GM21381 (cell line): ENCODE data around the gene AARS2.
"Not testable (repeated sequence)": the region's sequence is repeated elsewhere in the genome, so short reads cannot be mapped to it uniquely, and the experiment has no call there.

Source experiments
- ATAC-seq: cut with Tn5 transposase; IDR thresholded peaks from one replicate; pipeline ENCODE4 v1.9.1; 2021; ENCODE audit warnings: mild to moderate bottlenecking, moderate library complexity; ENCODE audit not compliant: unreplicated experiment

The AARS2 gene

DNA sequence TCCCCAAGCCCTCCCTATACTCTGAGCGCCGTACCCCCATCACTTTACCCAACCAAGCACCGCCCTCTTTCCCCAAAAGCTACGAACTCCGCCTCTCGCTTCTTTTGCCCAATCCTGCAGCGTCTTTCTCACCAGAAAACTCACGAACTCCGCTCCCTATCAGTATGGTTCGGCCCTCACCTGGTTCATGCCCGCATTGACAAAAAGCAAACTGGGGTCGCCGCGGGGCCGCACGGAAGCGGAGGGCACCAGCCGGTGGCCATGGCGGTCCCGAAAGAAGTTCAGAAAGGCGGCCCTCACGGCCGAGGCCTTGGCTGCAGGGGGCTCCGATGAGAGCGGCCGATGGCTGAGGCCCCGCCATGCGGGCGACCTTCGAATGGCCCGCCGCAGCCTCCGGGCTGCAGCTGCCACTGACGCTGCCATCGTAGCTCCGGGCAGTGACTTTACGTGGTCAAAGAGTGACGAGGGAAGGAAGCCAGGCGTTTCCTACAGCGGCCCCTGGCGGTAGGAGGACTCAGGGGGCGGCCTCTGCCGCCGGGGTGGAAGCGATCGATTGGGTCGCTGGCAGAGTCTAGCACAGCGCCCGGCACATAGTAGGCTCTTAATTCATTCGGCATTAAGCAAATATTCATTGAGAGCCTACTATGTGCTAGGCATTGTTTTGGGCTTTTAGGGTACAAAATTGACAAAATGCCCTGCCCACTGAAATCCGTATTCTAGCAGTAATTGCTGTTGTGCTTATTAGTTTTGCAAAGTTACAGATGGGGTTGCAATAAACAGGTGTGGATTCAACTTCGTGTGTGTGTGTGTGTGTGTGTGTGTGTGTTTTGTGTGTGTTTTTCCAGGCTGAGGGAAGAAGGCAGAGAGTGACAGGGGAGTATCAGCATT, at the start of gene AARS2:
Gene AARS2 (minus strand): TSS at position 447 of the 888 bp plus-strand sequence. CDS start 24 bp downstream, at position 423.
- peak; percentile 92 for ATAC-seq

DNA sequence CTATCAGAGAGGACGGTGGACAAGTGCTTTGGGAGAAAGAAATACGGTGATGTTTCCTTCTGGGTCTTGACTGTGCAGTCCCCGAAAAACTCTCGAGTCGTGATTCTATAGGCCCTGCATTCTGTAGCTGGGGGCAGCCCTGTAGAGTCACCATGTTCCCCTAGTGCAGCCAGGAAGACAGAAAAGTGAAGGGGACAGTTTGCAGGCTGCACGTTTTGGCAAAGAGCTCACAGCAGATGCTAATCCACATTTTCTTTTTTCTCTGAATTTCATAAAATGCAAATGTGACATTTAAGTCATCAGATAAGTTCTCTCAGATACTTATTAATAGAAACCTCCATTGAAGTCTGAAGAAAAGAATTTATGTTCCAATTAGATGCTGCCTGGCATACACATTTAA, 48.8 kb upstream of the AARS2 start:
- ATAC-seq: no peak

DNA sequence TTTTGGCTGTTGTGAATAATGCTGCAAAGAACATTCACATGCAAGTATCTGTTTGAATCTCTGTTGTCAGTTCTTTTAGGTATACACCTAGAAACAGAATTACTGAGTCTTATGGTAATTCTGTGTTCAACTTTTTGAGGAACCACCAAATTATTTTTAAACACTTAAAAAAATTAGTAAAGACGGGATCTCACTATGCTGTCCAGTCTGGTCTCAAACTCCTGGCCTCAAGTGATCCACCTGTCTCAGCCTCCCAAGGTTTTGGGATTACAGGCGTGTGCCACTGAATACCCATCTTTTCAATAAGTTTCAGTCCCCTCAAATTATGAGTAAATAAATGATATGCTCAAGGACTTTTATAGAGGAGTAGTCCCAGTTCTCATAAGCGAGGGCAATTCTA, 46.8 kb upstream of the AARS2 start:
- ATAC-seq: no peak

DNA sequence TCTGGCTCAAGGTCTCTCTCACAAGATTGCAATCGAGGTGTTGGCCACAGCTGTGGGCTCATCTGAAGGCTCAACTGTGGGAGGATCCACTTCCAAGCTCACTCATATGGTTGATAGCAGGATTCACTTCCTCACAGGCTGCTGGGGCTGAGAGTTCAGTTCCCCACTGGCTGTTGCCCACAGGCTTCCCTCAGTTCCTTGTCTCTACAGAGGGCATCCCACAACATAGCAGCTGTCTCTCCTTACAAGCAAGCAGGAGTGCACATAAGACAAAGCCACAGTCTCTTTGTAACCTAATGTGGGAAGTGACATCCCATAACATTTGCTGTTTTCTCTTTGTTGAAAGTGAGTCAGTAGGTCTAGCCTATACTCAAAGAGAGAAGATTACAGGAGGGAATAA, 43.3 kb upstream of the AARS2 start:
- no peak for ATAC-seq

DNA sequence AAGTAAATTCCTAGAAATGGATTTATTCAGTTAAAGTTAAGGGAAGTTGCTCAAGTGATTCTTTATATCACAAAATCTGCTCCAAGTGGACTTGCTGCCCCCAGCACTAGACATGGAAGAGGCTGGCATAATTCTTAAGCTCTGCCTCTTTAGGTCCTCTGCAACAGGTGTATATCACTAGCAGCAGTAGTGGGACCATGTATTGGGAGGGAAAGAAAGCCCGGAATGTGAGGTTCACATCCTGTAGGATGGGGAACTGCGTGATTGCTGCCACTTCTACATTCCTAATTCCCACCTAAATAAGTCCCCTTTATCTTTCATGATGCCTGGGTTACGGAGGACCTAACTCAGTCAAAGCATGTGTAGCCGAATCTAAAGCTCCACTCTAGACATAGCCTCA, 42.5 kb upstream of the AARS2 start:
- ATAC-seq: no peak

DNA sequence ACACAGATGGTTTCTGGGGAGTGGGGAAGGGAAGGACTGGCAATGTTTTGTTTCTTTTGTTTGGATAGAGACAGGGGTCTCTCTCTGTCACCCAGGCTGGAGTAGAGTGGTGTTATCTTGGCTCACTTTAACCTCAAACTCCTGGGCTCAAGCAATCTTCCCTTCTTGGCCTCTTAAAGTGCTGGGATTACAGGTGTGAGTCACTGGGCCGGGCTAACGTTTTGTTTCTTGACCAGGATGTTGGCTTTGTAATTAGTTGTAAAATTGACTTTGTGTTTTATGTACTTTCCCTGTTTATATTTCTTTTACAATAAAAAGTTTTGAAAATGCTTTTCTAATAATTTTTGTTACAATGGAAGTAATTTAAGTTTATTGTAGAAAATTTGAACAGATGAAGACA, 40.2 kb upstream of the AARS2 start:
- no peak for ATAC-seq

DNA sequence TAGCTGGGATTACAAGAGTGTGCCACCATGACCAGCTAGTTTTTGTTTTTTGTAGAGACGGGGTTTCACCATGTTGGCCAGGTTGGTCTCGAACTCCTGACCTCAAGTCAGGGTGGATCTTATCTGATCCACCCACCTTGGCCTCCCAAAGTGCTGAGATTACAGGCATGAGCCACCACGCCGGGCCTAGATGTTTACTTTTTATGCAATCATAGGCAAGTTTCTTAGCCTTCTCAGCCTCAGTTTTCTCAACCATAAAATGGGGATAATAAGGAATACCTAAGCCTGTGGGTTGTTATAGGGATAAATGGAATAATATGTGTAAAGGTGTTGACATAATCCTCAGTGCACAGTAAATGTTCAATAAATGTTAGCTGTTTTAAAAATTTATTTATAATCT, 39.1 kb upstream of the AARS2 start:
- ATAC-seq: no peak

DNA sequence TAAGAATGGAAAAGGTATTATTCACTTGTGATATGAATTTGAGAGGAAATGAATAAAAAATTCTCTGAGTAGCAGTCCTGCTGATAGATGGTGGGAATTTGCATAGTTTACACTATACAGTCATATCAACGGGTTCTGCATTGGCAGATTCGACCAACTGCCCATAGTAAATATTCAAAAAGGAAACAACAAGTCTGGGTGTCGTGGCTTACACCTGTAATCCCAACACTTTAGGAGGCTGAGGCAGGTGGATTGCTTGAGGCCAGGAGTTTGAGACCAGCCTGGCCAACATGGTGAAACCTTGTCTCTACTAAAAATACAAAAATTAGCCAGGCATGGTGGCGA, 37.5 kb upstream of the AARS2 start:
- not testable (repeated sequence) for ATAC-seq

DNA sequence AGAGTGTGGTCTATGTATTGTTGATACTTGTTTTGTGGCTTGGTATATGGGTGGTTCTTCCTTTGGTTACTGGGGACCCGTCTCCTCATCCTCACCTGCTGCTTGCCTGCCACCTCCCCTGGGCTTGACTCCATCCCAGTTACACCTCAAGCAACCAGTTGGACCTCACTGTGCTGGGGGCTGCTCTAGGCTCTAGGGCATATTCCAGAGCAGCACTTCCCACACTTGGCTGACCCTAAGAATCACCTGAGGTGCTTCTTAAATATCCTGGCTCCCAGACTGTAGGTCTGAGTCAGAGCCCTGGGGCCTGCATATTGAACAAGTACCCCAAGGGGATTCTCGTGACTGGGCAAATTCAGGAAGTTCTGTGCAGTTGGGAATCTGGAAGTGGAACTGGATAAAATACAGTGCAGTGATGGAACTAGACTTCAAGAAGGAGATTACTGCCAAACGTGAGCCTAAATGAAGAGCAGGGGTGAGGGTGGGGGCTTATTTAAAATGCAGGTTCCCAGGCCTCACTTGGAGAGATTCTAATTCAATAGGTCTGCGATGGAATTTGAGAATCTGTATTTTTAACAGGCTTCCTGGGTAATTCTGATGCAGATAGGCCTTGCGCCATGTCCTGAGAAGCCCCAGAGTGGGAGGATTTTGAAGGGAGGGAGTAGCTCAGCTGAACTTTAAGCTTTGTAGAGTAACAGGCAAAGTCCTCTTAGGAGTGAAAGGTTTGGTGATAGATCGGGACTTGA, 36.9 kb upstream of the AARS2 start:
- no peak for ATAC-seq

DNA sequence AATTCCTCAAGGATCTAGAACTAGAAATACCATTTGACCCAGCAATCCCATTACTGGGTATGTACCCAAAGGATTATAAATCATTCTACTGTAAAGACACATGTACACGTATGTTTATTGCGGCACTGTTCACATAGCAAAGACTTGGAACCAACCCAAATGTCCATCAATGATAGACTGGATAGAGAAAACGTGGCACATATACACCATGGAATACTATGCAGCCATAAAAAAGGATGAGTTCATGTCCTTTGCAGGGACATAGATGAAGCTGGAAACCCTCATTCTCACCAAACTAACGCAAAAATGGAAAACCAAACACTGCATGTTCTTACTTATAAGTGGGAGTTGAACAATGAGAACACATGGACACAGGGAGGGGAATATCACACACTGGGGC, 33.7 kb upstream of the AARS2 start:
- not testable (repeated sequence) for ATAC-seq

DNA sequence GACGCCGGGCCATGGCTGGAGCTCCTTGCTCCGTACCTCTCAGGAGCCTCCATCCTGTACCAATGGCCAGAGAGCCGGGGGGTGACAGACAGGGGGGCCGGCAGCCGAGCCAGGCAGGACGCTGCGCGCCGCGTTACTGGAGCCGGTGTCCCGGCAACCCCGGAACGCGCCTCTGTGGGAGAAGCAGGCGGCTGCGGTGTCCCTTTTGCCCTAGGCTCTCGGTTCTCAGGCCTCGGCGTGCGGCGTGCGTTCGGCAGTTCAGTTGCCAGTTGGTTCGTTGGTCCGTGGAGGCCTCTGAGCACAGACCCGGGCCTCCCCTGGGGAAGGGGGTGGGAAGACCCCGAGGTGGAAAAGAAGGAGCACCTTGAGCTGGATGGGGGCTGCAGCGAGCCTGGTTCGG, 29.3 kb upstream of the AARS2 start, which contains the start of gene SPATS1:
Gene SPATS1 (plus strand): TSS at position 162 of the 400 bp plus-strand sequence. CDS start 446 bp downstream, outside the sequence.
- no peak for ATAC-seq

DNA sequence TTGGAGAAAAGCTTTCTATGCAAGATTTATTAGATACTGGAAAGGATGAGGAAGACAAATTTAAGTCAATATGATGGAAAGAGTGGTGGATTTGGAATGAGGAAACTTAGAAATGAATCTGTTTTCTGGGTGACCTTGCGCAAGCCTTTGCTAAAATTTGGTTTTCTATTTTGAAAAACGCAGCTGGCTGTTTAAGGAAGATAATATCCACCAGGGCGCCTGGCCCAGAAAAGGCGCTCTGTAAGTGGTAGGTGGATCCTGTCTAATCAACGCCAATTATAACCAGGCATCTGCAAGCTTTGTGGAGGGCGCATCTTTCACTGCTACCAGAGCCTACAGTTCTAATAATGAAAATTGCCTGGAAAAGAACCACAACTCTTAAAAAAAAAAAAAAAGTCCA, 28.9 kb upstream of the AARS2 start:
- no peak for ATAC-seq

DNA sequence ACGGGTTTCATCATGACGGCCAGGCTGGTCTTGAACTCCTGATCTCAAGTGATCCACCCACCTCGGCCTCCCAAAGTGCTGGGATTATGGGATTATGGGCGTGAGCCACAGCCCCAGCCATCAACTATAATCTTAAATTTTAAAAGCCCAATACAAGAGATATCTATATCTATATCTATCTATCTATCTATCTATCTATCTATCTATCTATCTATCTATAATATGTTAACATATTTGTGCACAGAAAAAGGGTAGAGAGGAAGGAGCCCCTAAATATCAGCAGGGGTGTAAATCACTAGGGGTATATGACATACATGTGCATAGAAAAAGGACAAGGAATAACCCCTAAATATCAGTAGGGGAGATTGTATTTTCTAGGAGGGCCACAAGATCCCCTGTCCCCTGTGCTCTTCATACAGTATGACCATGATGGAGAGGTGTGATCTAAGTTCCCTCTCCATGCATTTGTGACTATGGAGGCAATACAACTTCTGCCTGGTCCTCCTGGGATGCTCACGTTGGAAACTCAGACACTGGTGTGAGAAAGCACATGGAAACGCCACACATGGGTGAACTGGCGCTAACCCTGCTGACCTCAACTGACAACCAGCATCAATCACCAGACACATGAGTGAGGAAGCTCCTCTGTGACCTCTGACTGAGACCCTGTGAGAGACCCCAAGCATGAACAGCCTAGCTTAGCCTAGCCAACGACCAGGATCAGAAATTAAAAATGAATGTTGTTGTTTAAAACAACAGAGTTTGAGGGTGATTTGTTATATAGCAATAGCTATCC, 28.1 kb upstream of the AARS2 start:
- ATAC-seq: no peak

DNA sequence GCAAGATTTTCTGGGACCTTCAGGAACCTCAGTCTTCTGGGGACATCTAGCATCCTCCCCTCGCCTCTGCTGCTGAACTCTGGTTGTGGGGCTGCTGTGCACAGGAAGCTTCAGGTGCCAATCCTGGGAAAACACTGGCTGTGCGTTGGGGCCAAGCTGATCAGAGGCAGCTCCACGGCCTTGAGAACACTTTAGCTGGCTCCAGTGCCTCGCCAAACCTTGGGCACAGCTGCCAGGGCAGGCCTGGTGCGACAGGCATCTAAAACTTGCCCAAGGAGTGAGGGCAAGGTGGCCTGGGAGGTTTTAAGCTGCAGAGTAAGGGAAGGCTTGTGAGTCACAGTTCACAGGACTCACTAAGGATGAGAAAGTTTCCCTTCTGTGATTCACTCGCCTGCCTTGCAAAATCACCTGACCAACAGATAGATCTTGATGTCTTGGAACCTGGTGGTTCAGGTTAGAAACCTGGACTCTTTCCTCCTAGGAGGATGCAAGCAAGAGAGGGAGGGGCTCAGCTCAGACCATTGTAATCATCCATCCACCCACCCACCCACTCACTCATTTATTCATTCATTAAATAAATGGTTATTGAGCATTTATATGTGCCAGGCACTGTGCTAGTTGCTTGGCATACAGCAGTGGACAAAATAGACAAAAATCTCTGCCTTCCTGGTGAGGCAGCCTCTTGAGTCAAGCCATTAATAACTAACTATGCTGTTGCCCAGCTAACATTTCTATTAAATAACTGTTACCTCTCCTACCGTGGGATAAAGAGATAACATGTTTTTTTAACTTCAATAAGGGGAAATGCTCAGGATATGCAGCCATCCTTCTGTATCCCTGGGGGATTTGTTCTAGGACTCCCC, 26.8 kb upstream of the AARS2 start:
- ATAC-seq: no peak

DNA sequence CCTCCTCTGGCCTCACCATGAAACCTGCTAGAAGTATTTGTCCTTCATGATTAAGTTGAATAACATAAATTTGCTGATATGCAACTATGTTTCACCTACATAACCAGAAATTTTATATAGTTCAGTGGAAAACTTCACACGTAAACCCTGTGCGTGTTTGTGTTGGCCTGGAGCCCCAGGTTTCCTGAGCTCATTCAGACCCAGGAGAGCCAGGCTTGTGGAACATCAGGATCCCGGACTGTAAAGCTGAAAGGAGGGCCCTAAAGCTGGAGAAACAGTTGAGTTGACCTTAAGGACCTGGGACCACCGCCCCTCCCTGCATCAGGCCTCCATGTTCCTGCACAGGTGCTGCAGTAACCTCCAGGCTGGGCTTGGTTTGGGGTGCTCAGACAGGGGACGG, 26.2 kb upstream of the AARS2 start:
- no peak for ATAC-seq

DNA sequence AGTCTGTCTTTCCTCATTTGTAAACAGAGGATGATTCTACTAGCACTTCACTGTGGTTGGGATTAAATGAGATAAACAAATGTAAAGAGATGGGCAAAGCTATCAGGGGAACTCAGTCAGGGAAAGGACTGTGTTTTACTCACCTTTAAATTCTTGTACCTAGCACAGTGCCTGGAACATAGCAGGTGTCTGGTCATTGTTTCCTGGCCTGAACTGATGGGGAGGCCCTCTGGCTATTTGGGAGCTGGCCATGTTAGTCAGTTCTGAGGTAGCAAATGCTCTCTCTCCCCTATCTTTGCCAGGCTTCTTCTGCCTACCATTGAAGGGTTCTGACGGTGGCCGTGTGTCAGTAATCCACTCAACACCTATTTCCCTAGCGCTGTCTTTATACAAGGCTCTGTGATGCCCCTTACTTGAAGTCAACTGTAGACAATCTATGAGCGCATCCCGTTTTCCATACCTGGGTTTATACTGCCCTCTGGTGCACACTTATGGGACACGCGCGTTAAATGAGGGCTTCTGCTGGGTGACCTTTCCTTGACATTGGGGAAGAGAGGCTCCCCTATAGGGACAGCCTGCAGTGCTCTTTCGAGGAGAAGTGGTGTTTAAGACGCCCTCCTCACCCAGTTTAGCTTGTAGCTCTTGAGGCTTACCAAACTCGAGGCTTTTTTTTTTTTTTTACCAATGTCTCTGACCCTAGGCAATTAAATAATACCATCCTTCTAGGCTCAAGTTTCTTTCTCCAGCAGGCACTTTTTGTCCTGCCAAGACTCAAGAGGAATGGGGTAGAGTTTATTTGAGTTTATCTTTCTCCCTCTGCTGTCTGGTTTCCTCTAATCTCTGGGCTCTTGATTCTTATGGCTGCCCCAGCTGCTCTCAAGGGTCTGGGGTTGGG, 25.3 kb upstream of the AARS2 start:
- peak; percentile 54 for ATAC-seq

DNA sequence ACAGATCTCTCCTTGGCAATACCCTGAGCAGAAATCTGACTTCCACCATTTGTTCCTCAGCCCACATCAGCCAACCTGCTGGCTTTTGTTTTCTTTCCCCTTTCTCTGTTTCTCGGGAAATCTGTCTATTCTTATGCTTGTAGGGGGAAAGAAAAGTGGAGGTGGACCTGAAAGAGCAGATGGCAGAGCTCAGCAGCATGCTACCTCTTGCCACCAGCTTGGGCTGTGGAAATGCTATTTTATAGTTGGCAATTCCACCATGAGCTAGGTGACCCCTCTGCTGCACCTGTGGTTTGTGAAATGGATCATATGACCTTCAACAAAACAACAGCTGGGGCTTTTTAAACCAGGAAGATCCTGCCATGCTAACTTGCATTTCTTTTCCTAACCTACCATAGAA, 22.5 kb upstream of the AARS2 start:
- ATAC-seq: no peak

DNA sequence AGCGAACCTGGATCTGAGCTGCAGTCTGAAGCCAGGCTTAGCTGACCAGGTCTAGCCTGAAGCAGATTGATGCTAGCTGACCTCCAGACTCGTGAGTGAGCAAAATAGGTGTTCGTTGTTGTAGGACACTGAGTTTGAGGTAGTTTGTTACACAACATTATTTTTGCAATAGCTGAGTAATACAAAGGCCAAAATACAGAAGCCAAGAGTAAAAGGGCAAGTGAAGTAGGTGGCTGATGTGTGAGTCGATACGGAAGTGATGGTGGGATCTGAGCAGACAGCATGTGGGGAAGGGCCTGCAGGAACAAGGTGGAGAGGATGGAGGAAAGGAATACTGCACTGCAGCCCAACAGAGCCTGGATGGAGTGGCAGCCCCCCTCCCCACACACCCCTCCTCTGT, 20.8 kb upstream of the AARS2 start:
- ATAC-seq: no peak

DNA sequence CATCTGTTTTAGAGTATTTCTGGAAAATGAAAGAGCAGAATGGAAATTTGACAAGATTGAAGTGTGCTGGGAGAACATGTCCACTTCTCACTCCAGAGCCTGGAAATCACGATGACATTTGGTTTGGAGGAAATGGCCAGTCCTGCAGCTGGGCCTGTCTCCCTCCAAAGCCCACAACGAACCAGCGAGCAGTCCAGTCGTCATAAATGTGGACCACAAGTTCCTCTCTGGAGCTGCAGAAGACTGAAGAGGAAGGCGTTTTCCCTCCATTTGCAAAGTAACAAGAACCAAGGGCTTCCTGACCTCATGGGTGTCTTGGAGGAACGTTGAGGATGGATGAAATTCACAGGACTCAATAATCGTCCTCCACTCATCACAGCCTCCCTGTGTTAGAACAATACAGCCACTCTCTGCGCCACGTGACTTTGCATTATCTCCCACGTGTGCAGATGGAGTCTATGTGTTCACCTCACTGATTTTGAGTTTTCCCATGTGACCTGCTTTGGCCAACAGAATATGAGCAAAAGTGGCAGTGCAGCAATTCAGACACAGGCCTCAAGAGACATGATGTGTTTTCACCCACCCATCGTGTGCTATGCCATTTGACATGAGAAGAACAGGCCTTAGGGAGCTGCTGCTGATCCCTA, 20.2 kb upstream of the AARS2 start:
- ATAC-seq: no peak
